ENCODE measurements around the gene SUMF1.

The SUMF1 gene

GRCh38 chr3:4340411-4341335 is 126.4 kb downstream of the SUMF1 start:
- no peak for TF ChIP-seq CTCF (IDR thresholded peaks at IDR 0.05; ENCODE audit: borderline replicate concordance, insufficient read depth, low read depth, low read length)
- no peak overlapping the region for H3K4me3 ChIP-seq (ENCODE audit: low read depth, low read length)

DNA sequence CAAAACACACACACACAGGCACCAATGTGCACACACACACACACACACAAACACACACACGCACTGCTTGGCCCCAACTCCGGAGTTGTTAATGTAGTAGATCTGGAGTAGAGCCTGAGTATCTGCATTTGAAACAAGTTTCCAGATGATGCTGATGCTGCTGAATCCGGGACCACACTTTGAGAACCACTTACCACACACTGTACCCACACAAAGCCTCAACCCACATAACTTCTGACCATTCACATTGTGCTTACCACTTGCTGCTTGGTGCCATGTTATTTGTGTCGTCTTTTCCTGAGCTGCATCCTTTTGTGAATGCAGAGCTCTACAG is 127.0 kb downstream of the SUMF1 start:
- no peak overlapping the region for H3K4me3 ChIP-seq (ENCODE audit: low read depth, low read length)
- TF ChIP-seq CTCF (IDR thresholded peaks at IDR 0.05; ENCODE audit: borderline replicate concordance, insufficient read depth, low read depth, low read length): no peak

- H3K4me3 ChIP-seq (ENCODE audit: low read depth, low read length): no peak overlapping the region
- TF ChIP-seq CTCF (IDR thresholded peaks at IDR 0.05; ENCODE audit: borderline replicate concordance, insufficient read depth, low read depth, low read length): no peak
Observed at GRCh38 chr3:4338751-4339150, 128.3 kb downstream of the SUMF1 start.

GRCh38 chr3:4336850-4337546 is 130.1 kb downstream of the SUMF1 start:
- TF ChIP-seq CTCF (IDR thresholded peaks at IDR 0.05; ENCODE audit: borderline replicate concordance, insufficient read depth, low read depth, low read length): no peak
- no peak overlapping the region for H3K4me3 ChIP-seq (ENCODE audit: low read depth, low read length)

DNA sequence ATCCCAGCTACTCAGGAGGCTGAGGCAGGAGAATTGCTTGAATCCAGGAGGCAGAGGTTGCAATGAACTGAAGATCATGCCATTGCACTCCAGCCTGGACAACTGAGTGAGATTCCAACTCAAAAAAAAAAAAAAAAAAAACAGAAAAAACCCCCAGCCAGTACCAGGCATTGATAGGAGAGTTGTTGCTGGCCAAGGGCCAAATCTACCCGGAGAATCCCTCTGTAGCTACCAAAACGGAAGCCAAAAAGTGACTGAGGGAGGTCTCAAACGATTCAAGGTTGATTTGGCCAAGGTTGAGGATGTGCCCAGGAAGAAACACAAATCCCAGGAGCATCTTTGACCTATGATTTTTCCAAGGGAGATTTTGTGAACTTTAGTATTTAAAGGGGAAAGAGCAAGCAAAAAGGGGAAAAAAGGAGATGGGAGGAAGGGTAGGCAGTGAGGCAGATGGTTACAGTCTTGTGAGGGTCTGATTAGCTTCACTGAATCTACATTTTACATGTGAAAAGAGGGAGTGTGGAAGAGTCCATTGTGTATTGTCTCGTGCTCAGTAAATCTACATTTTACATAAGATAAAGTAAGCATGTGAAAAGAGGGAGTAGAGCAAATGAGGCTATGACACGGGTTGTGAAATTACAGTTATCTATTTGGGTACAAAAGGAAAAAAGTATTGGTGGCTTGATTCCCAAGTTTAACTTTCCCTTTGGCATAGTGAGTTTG is 131.1 kb downstream of the SUMF1 start:
- H3K4me3 ChIP-seq (ENCODE audit: low read depth, low read length): no peak overlapping the region
- TF ChIP-seq CTCF (IDR thresholded peaks at IDR 0.05; ENCODE audit: borderline replicate concordance, insufficient read depth, low read depth, low read length): no peak

DNA sequence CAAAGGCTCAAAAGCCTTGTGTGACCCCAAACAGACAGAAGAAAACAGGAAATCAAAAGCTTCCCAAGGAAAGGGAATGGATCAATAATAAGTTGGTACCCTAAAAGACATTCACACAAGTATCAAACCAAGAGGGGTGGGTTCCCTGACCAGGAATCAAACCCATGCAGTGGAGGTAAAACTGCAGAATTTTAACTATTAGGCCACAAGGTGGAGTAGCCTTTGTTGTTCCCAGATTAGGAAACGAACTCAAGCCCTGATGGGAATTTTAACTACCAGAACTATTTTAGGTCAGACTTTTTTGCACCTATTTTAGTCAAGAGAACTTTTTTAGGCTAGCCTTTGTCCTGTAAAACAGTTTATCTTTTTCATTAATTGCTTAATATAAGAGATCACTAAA is 132.5 kb downstream of the SUMF1 start:
- H3K4me3 ChIP-seq (ENCODE audit: low read depth, low read length): no peak overlapping the region
- 0 out of 2 replicates have a peak, but pooled peaks have one; percentile 4 for TF ChIP-seq CTCF (IDR thresholded peaks at IDR 0.05; ENCODE audit: borderline replicate concordance, insufficient read depth, low read depth, low read length)
